Skin of body (tissue), 3 donors: ENCODE measurements around the gene EPB41. TPM values are rescaled to one million over a fixed set of nuclear protein-coding genes. Genes with fewer than 3 reads are reported as not detected.

Experiments used
- DNase-seq: peaks from one replicate; lab custom pipeline; 2025; lab: John Stamatoyannopoulos, UW
- small RNA-seq: library from RNA; depleted of rRNA; stranded (forward); fragments of <200 nt; gene quantifications from one replicate; pipeline ENCODE3, GENCODE V24; 2014; ENCODE audit warnings: low replicate concordance
- total RNA-seq: library from RNA; depleted of rRNA; stranded (reverse); fragments of >200 nt; gene quantifications from one replicate; pipeline ENCODE4 v1.2.3, GENCODE V29; 2014

EPB41 gene
- total RNA-seq, 1 donor from 2014 or later: 56.9 TPM

- no peak for DNase-seq
These were observed 253.5 kb downstream of the EPB41 start for GRCh38 chr1:29167904-29168303.

Small RNA genes lying within 50 kb of the gene (small RNA-seq; reads per million reads assigned to genes)
- not detected for gene RF00017
- not detected for gene RF00019

Other genes with a start within 250 kb of the EPB41 start
- 8.8 TPM for gene GMEB1, start 245.8 kb upstream of the EPB41 start, total RNA-seq
- gene YTHDF2, start 177.6 kb upstream of the EPB41 start, total RNA-seq: 55.9 TPM
- gene OPRD1, start 102.4 kb upstream of the EPB41 start, total RNA-seq: 0.20 TPM
- gene TMEM200B, start 209.3 kb downstream of the EPB41 start, total RNA-seq: 6.5 TPM